HL-60 (cell line): Measurements from ENCODE around the gene GNG4.
"Not testable (repeated sequence)": the region's sequence is repeated elsewhere in the genome, so short reads cannot be mapped to it uniquely, and the experiment has no call there.

Source experiments
- DNase-seq, 2 experiments: peaks; one replicate each; pipeline ENCODE4 v3.0.0-alpha.2; 2010 to 2020; ENCODE audit warnings: low read depth in 1 of 2, low spot score in 1 of 2
- H3K27ac ChIP-seq: fragments of 250-450 bp; sonication (Bioruptor Pico); replicated peaks from 2 replicates; pipeline ENCODE4 v1.5.1; 2020; ENCODE audit warnings: mild to moderate bottlenecking, moderate library complexity
- H3K27me3 ChIP-seq: fragments of 250-450 bp; sonication (Bioruptor Pico); 2 replicates; pipeline ENCODE4 v1.5.1; 2021; ENCODE audit warnings: mild to moderate bottlenecking, moderate library complexity; ENCODE audit not compliant: insufficient read depth, poor library complexity, severe bottlenecking
- H3K4me3 ChIP-seq: replicated peaks from 2 replicates; pipeline ENCODE4 v1.5.1; 2011; ENCODE audit warnings: mild to moderate bottlenecking, control low read depth, low read length; ENCODE audit not compliant: insufficient read depth
- CTCF ChIP-seq: IDR thresholded peaks from one replicate; pipeline ENCODE4 v1.5.1; 2011; ENCODE audit warnings: low read length, control low read depth, inconsistent platforms; ENCODE audit not compliant: insufficient read depth
- GABPA ChIP-seq: IDR thresholded peaks from 2 replicates; pipeline ENCODE4 v1.6.1; 2012; ENCODE audit warnings: low read depth
- POLR2AphosphoS5 ChIP-seq: IDR thresholded peaks from 2 replicates; pipeline ENCODE4 v1.6.1; 2012; ENCODE audit warnings: low read depth
- REST ChIP-seq: IDR thresholded peaks from 2 replicates; pipeline ENCODE4 v1.6.1; 2012; ENCODE audit warnings: low read depth; ENCODE audit not compliant: insufficient replicate concordance
- SPI1 ChIP-seq: IDR thresholded peaks from 2 replicates; pipeline ENCODE4 v1.6.1; 2012; ENCODE audit warnings: low read depth, mild to moderate bottlenecking, borderline replicate concordance

The GNG4 gene

GRCh38 chr1:235597867-235598553, 51.6 kb downstream of the GNG4 start:
- peak; percentile 11 to 23 for DNase-seq
- H3K27ac ChIP-seq = no peak overlapping the region
- peaks cover 4% of the 10 kb centered on the region for H3K27me3 ChIP-seq
- no peak overlapping the region for H3K4me3 ChIP-seq
- peak; percentile 10 for TF ChIP-seq CTCF
- TF ChIP-seq SPI1 = no peak

- no peak for TF ChIP-seq CTCF
- TF ChIP-seq REST = no peak
- TF ChIP-seq SPI1 = no peak
- no peak for TF ChIP-seq POLR2AphosphoS5
- TF ChIP-seq GABPA = no peak
- peaks cover 16% of the 10 kb centered on the region for H3K27me3 ChIP-seq
- DNase-seq = no peak
- no peak overlapping the region for H3K4me3 ChIP-seq
- no peak overlapping the region for H3K27ac ChIP-seq
Observed at GRCh38 chr1:235595079-235595478, 54.5 kb downstream of the GNG4 start.

- peaks cover 16% of the 10 kb centered on the region for H3K27me3 ChIP-seq
- DNase-seq, H3K4me3 ChIP-seq, H3K27ac ChIP-seq: not testable (repeated sequence)
Observed at GRCh38 chr1:235594281-235594895, 55.2 kb downstream of the GNG4 start.

GRCh38 chr1:235588916-235589515, 60.6 kb downstream of the GNG4 start:
- Histone ChIP-seq H3K27ac (no peak overlapping the region), H3K4me3 (no peak overlapping the region)

More at GRCh38 chr1:235588916-235589515, 60.6 kb downstream of the GNG4 start:
- DNase-seq = peak in 1 of 2 experiments; percentile 22
- TF ChIP-seq POLR2AphosphoS5 (no peak), CTCF (no peak), GABPA (no peak), SPI1 (no peak), REST (no peak)
- peaks cover 11% of the 10 kb centered on the region for H3K27me3 ChIP-seq
